Thymus (tissue), 11 donors: ENCODE results near the gene ARMC2. TPM values are rescaled to one million over a fixed set of nuclear protein-coding genes. Genes with fewer than 3 reads are reported as not detected.

ENCODE experiments used
- DNase-seq, 9 donors: peaks; one replicate each; pipeline ENCODE4 v3.0.0-alpha.2; 2013; ENCODE audit warnings: low spot score in 9 of 9, low read depth in 6 of 9, missing footprints in 1 of 9
- H3K27ac ChIP-seq, 2 donors: one replicate each; pipeline ENCODE4 v1.5.1; 2013; ENCODE audit warnings: control low read depth in 1 of 2, low read depth in 1 of 2, low read length in 1 of 2, mild to moderate bottlenecking in 1 of 2, moderate library complexity in 1 of 2
- H3K27me3 ChIP-seq, 2 donors: one replicate each; pipeline ENCODE4 v1.5.1; 2013; ENCODE audit warnings: low read length in 1 of 2; ENCODE audit not compliant: control insufficient read depth in 2 of 2, insufficient read depth in 1 of 2
- H3K36me3 ChIP-seq, 2 donors: one replicate each; pipeline ENCODE4 v1.5.1; 2013; ENCODE audit warnings: low read length in 1 of 2, mild to moderate bottlenecking in 1 of 2, moderate library complexity in 1 of 2; ENCODE audit not compliant: control insufficient read depth in 2 of 2, insufficient read depth in 2 of 2
- H3K4me1 ChIP-seq, 2 donors: one replicate each; pipeline ENCODE4 v1.5.1; 2013; ENCODE audit warnings: low read length in 2 of 2; ENCODE audit not compliant: control insufficient read depth in 2 of 2, insufficient read depth in 2 of 2
- H3K4me3 ChIP-seq, 2 donors: one replicate each; pipeline ENCODE4 v1.5.1; 2013; ENCODE audit warnings: low read length in 2 of 2, control low read depth in 1 of 2, mild to moderate bottlenecking in 1 of 2
- H3K9me3 ChIP-seq, 2 donors: one replicate each; pipeline ENCODE4 v1.5.1; 2013; ENCODE audit warnings: low read length in 1 of 2, mild to moderate bottlenecking in 1 of 2; ENCODE audit not compliant: control insufficient read depth in 2 of 2, insufficient read depth in 1 of 2
- WGBS: extraction: QIAGEN DNeasy Blood & Tissue Kit; methylation state at CpG from one replicate; pipeline ENCODE4 v1.1.7; 2013; 5-methylcytosine and 5-hydroxymethylcytosine counted together
- polyA plus RNA-seq: library from polyadenylated mRNA; stranded (reverse); fragments of 200-250 nt; gene quantifications from one replicate; pipeline ENCODE4 v1.2.3, GENCODE V29; 2013
- total RNA-seq: library from RNA; stranded (reverse); fragments of 120-200 nt; gene quantifications from one replicate; pipeline ENCODE4 v1.2.4, GENCODE V29; 2013
- donor health status: healthy.

ARMC2 gene
- total and polyA plus RNA-seq, 2 donors: 1.8 to 1.9 TPM

GRCh38 chr6:109013656-109014305 lies 165.6 kb downstream of the ARMC2 start:
- 36% methylated on average over 2 of the region's 2 CpGs for WGBS
- H3K4me1 ChIP-seq: peaks cover 2 to 4% of the 10 kb centered on the region in 2 donors

GRCh38 chr6:109014606-109015005 lies 166.4 kb downstream of the ARMC2 start:
- WGBS: 93% methylated on average over 2 of the region's 2 CpGs
- Histone ChIP-seq H3K27ac (no peak overlapping the region), H3K27me3 (no peaks in the 10 kb centered on the region), H3K4me3 (no peak overlapping the region), H3K4me1 (peaks cover 2 to 4% of the 10 kb centered on the region in 2 donors), H3K9me3 (no peaks in the 10 kb centered on the region), H3K36me3 (no peaks in the 10 kb centered on the region)
- DNase-seq: no peak

More at GRCh38 chr6:109013656-109014305, 165.6 kb downstream of the ARMC2 start:
- DNase-seq: no peak
- Histone ChIP-seq H3K36me3 (no peaks in the 10 kb centered on the region), H3K27me3 (peaks cover 0 to 3% of the 10 kb centered on the region in 2 donors), H3K9me3 (no peaks in the 10 kb centered on the region), H3K27ac (no peak overlapping the region), H3K4me3 (no peak overlapping the region)

GRCh38 chr6:109015176-109015575 lies 167.0 kb downstream of the ARMC2 start:
- Histone ChIP-seq H3K27ac (no peak overlapping the region), H3K4me1 (peaks cover 0 to 4% of the 10 kb centered on the region in 2 donors), H3K36me3 (no peaks in the 10 kb centered on the region), H3K27me3 (no peaks in the 10 kb centered on the region), H3K9me3 (no peaks in the 10 kb centered on the region), H3K4me3 (no peak overlapping the region)
- DNase-seq: no peak

- DNase-seq: peak in 7 of 9 donors; percentile 22 to 83 (median 60)
- 26% methylated on average over 1 of the region's 1 CpG for WGBS
Observed at GRCh38 chr6:109019911-109020310, 171.7 kb downstream of the ARMC2 start.

GRCh38 chr6:109021870-109022269 lies 173.6 kb downstream of the ARMC2 start:
- WGBS: 97% methylated on average over 1 of the region's 1 CpG

More at GRCh38 chr6:109019911-109020310, 171.7 kb downstream of the ARMC2 start:
- no peak overlapping the region for H3K4me3 ChIP-seq
- no peaks in the 10 kb centered on the region for H3K36me3 ChIP-seq
- no peaks in the 10 kb centered on the region for H3K27me3 ChIP-seq
- H3K9me3 ChIP-seq: no peaks in the 10 kb centered on the region
- peak overlapping the region in 1 of 2 donors; percentile 58 for H3K27ac ChIP-seq
- peaks cover 0 to 3% of the 10 kb centered on the region in 2 donors for H3K4me1 ChIP-seq

GRCh38 chr6:109023356-109023925 lies 175.2 kb downstream of the ARMC2 start:
- Histone ChIP-seq H3K4me3 (no peak overlapping the region), H3K4me1 (peaks cover 0 to 2% of the 10 kb centered on the region in 2 donors), H3K36me3 (no peaks in the 10 kb centered on the region), H3K27ac (no peak overlapping the region), H3K27me3 (no peaks in the 10 kb centered on the region), H3K9me3 (no peaks in the 10 kb centered on the region)
- no peak for DNase-seq

More at GRCh38 chr6:109021870-109022269, 173.6 kb downstream of the ARMC2 start:
- no peaks in the 10 kb centered on the region for H3K9me3 ChIP-seq
- no peak for DNase-seq
- H3K27me3 ChIP-seq: no peaks in the 10 kb centered on the region
- H3K4me1 ChIP-seq: peaks cover 0 to 2% of the 10 kb centered on the region in 2 donors
- no peaks in the 10 kb centered on the region for H3K36me3 ChIP-seq
- H3K27ac ChIP-seq: no peak overlapping the region
- no peak overlapping the region for H3K4me3 ChIP-seq

Other genes starting within 250 kb of the ARMC2 start
- 19.1 TPM for gene SESN1, start 246.4 kb downstream of the ARMC2 start, total RNA-seq
- gene SESN1, start 246.4 kb downstream of the ARMC2 start, polyA plus RNA-seq: 76.9 TPM
- gene CEP57L1, start 247.1 kb downstream of the ARMC2 start, total RNA-seq: 22.2 TPM
- gene CEP57L1, start 247.1 kb downstream of the ARMC2 start, polyA plus RNA-seq: 9.9 TPM